ENCODE measurements around the gene RAB26. TPM values are rescaled to one million over a fixed set of nuclear protein-coding genes. Genes with fewer than 3 reads are reported as not detected.

The RAB26 gene
- polyA plus RNA-seq, 4 donors, result 11.9 to 31.9 (median 23.7) TPM

- FAIRE-seq (no peak), DNase-seq (no peak)
- no peaks in the 10 kb centered on the region for H3K9me3 ChIP-seq (ENCODE audit: control insufficient read depth in 2 of 2, insufficient read depth in 1 of 2, low read depth in 1 of 2, low read length in 1 of 2)
- H3K27me3 ChIP-seq (ENCODE audit: control insufficient read depth in 3 of 3, insufficient read depth in 3 of 3, low read length in 3 of 3), result no peaks in the 10 kb centered on the region
- peaks cover 2 to 24% (median 9%) of the 10 kb centered on the region in 3 donors for H3K36me3 ChIP-seq (ENCODE audit: control insufficient read depth in 3 of 3, insufficient read depth in 2 of 3, low read depth in 1 of 3, low read length in 3 of 3)
- H3K4me3 ChIP-seq (ENCODE audit: low read depth in 1 of 3, low read length in 3 of 3), result no peak overlapping the region
- H3K4me1 ChIP-seq (ENCODE audit: control insufficient read depth in 3 of 3, insufficient read depth in 2 of 3, low read depth in 1 of 3, low read length in 2 of 3), result no peaks in the 10 kb centered on the region
- 95 to 96% (median 95%) methylated on average over 33 to 43 of the region's 43 CpGs for WGBS, 3 donors
- H3K27ac ChIP-seq (ENCODE audit: low read depth in 1 of 3, low read length in 2 of 3), result no peak overlapping the region
Measured at GRCh38 chr16:2180461-2180860, 32.0 kb downstream of the RAB26 start.

DNA sequence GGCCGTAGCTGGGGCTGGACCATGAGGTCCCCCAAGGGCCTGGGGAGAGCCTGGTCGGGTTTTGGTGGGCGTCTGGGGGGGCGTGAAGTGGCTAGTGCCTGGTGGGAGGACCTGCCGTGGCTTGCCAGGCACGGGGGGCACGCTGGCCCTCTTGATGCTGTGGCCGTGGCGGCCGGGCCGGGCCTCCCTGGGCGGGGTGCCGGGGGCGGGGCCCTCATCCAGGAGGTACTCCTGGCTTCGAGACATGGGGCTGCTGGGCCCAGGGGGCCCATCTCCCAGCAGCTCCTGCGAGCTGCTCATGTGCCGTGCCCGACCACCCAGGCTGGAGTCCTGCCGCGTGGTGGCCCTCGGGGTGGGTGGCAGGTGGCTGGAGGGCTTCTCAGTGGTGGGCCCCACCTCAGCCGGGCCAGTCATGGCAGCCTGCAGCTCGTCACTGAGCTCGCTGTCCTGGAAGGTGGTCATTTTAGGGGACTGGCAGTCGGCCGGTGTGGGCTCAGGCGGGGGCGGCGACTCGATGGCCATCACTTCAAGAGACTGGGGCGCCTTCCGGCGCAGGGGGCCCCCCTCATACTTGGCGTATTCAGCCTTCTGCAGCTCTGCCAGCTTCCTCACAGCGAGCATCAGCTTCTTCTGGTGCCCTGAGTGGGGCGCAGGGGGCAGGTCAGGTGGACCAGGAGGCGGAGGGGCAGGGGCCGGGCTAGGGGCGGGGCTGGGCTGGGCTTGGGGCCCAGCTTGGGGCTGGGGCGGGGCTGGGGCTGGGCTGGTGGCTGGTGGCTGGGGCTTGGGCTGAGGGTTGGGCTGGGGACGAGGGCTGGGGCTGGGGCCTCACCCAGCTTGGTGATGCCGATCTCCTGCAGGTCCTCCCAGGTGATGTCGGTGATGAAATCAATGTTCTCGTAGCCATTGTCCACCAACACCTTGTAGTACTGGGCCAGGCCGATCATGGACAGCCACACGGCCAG, 32.8 kb downstream of the RAB26 start:
- H3K9me3 ChIP-seq (ENCODE audit: control insufficient read depth in 2 of 2, insufficient read depth in 1 of 2, low read depth in 1 of 2, low read length in 1 of 2), result no peaks in the 10 kb centered on the region
- peaks cover 2 to 16% (median 6%) of the 10 kb centered on the region in 3 donors for H3K36me3 ChIP-seq (ENCODE audit: control insufficient read depth in 3 of 3, insufficient read depth in 2 of 3, low read depth in 1 of 3, low read length in 3 of 3)
- 71 to 81% (median 73%) methylated on average over 28 to 46 of the region's 46 CpGs for WGBS, 3 donors
- FAIRE-seq, result no peak
- H3K4me1 ChIP-seq (ENCODE audit: control insufficient read depth in 3 of 3, insufficient read depth in 2 of 3, low read depth in 1 of 3, low read length in 2 of 3), result no peaks in the 10 kb centered on the region
- no peaks in the 10 kb centered on the region for H3K27me3 ChIP-seq (ENCODE audit: control insufficient read depth in 3 of 3, insufficient read depth in 3 of 3, low read length in 3 of 3)
- no peak for DNase-seq
- no peak overlapping the region for H3K4me3 ChIP-seq (ENCODE audit: low read depth in 1 of 3, low read length in 3 of 3)
- no peak overlapping the region for H3K27ac ChIP-seq (ENCODE audit: low read depth in 1 of 3, low read length in 2 of 3)

GRCh38 chr16:2181952-2182351, 33.5 kb downstream of the RAB26 start:
- DNase-seq, result no peak
- no peak overlapping the region for H3K4me3 ChIP-seq (ENCODE audit: low read depth in 1 of 3, low read length in 3 of 3)
- peaks cover 0 to 10% (median 2%) of the 10 kb centered on the region in 3 donors for H3K36me3 ChIP-seq (ENCODE audit: control insufficient read depth in 3 of 3, insufficient read depth in 2 of 3, low read depth in 1 of 3, low read length in 3 of 3)
- H3K4me1 ChIP-seq (ENCODE audit: control insufficient read depth in 3 of 3, insufficient read depth in 2 of 3, low read depth in 1 of 3, low read length in 2 of 3), result no peaks in the 10 kb centered on the region
- H3K27me3 ChIP-seq (ENCODE audit: control insufficient read depth in 3 of 3, insufficient read depth in 3 of 3, low read length in 3 of 3), result no peaks in the 10 kb centered on the region
- no peak overlapping the region for H3K27ac ChIP-seq (ENCODE audit: low read depth in 1 of 3, low read length in 2 of 3)
- FAIRE-seq, result no peak
- 78 to 91% (median 88%) methylated on average over 20 of the region's 20 CpGs for WGBS, 3 donors
- no peaks in the 10 kb centered on the region for H3K9me3 ChIP-seq (ENCODE audit: control insufficient read depth in 2 of 2, insufficient read depth in 1 of 2, low read depth in 1 of 2, low read length in 1 of 2)

DNA sequence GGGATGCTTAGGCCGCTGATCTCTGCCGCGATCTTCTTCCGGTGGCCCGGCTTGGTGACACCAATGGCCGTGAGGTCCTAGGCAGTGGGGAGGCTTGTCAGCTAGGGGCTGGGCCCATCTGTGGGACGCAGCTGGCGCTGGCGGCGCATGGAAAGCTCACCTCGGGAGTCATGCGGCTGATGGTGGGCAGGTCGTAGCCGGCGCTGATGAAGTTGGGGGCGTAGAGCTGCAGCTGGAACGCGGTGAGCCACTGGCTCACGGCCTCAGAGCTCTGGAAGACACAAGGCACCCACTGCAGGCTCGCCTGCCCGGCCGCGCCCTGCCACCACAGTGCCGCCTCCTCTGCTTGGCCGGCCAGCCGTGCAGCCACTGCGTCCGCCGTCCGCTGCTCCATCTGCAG, 35.2 kb downstream of the RAB26 start:
- WGBS, 3 donors, result 89 to 91% (median 90%) methylated on average over 22 to 30 of the region's 30 CpGs
- no peak overlapping the region for H3K27ac ChIP-seq (ENCODE audit: low read depth in 1 of 3, low read length in 2 of 3)
- no peak overlapping the region for H3K4me3 ChIP-seq (ENCODE audit: low read depth in 1 of 3, low read length in 3 of 3)
- no peaks in the 10 kb centered on the region for H3K27me3 ChIP-seq (ENCODE audit: control insufficient read depth in 3 of 3, insufficient read depth in 3 of 3, low read length in 3 of 3)
- no peaks in the 10 kb centered on the region for H3K9me3 ChIP-seq (ENCODE audit: control insufficient read depth in 2 of 2, insufficient read depth in 1 of 2, low read depth in 1 of 2, low read length in 1 of 2)
- H3K36me3 ChIP-seq (ENCODE audit: control insufficient read depth in 3 of 3, insufficient read depth in 2 of 3, low read depth in 1 of 3, low read length in 3 of 3), result no peaks in the 10 kb centered on the region
- H3K4me1 ChIP-seq (ENCODE audit: control insufficient read depth in 3 of 3, insufficient read depth in 2 of 3, low read depth in 1 of 3, low read length in 2 of 3), result no peaks in the 10 kb centered on the region
- no peak for DNase-seq
- no peak for FAIRE-seq

DNA sequence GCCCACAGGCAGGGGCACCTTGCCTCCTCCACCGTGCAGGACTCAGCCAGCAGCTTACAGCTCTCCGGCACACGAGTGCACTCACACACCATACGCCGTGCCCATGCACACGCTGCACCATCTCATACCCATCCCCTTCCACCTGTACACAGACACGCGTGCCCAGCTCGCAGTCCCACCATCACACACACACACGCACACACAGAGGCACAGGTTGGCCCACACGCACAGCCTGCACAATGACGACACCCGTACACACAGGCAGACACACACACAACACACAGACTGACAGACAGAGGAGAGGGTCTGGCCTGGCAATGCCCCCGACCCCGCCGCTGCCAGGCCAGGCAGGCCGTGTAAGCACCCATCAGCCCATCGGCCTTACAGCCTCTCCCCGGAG, 35.9 kb downstream of the RAB26 start:
- DNase-seq (no peak), FAIRE-seq (no peak)
- WGBS, 3 donors, result 51 to 86% (median 61%) methylated on average over 17 to 19 of the region's 19 CpGs
- no peak overlapping the region for H3K4me3 ChIP-seq (ENCODE audit: low read depth in 1 of 3, low read length in 3 of 3)
- H3K27me3 ChIP-seq (ENCODE audit: control insufficient read depth in 3 of 3, insufficient read depth in 3 of 3, low read length in 3 of 3), result no peaks in the 10 kb centered on the region
- no peaks in the 10 kb centered on the region for H3K4me1 ChIP-seq (ENCODE audit: control insufficient read depth in 3 of 3, insufficient read depth in 2 of 3, low read depth in 1 of 3, low read length in 2 of 3)
- no peaks in the 10 kb centered on the region for H3K9me3 ChIP-seq (ENCODE audit: control insufficient read depth in 2 of 2, insufficient read depth in 1 of 2, low read depth in 1 of 2, low read length in 1 of 2)
- H3K36me3 ChIP-seq (ENCODE audit: control insufficient read depth in 3 of 3, insufficient read depth in 2 of 3, low read depth in 1 of 3, low read length in 3 of 3), result no peaks in the 10 kb centered on the region
- no peak overlapping the region for H3K27ac ChIP-seq (ENCODE audit: low read depth in 1 of 3, low read length in 2 of 3)

DNA sequence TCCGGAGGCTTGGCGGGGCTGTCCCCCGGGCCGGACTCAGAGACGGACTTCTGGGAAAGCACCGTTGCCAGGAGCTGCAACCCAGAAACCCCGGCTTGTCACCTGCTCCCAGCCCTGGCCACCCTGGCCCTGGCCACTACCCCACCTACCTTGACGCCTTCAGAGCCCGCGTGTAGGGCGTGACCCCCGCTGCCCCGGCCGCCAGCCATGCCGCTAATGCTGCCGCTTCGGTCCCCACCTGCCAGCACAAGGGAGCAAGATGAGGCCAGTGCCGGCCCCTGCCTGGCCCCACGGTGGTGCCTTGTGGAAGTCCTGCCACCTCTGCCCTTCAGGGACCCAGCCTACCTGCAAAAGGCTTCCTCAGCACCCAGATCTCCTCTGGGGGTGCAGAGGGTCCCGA, 36.5 kb downstream of the RAB26 start:
- DNase-seq (no peak), FAIRE-seq (no peak)
- Histone ChIP-seq H3K9me3 (ENCODE audit: control insufficient read depth in 2 of 2, insufficient read depth in 1 of 2, low read depth in 1 of 2, low read length in 1 of 2) (no peaks in the 10 kb centered on the region), H3K4me1 (ENCODE audit: control insufficient read depth in 3 of 3, insufficient read depth in 2 of 3, low read depth in 1 of 3, low read length in 2 of 3) (no peaks in the 10 kb centered on the region), H3K27me3 (ENCODE audit: control insufficient read depth in 3 of 3, insufficient read depth in 3 of 3, low read length in 3 of 3) (no peaks in the 10 kb centered on the region), H3K27ac (ENCODE audit: low read depth in 1 of 3, low read length in 2 of 3) (no peak overlapping the region), H3K4me3 (ENCODE audit: low read depth in 1 of 3, low read length in 3 of 3) (no peak overlapping the region), H3K36me3 (ENCODE audit: control insufficient read depth in 3 of 3, insufficient read depth in 2 of 3, low read depth in 1 of 3, low read length in 3 of 3) (no peaks in the 10 kb centered on the region)
- WGBS, 3 donors, result 31 to 78% (median 57%) methylated on average over 17 to 20 of the region's 20 CpGs

DNA sequence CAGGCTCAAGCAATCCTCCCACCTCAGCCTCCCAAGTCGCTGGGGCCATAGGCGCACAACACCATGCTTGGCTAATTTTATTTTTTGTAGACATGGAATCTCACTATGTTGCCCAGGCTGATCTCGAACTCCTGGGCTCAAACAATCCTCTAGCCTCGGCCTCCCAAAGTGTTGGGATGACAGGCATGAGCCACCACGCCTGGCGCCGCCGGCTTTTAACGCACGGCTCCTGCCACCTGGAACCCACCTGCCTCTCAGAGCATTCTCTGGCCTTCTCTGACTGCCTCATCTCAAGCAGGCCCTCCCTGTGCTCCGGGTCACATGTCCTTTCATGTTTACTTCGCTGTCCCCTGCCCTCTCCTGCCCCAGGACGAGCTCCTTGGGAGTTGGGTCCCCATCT, 37.6 kb downstream of the RAB26 start:
- Histone ChIP-seq H3K9me3 (ENCODE audit: control insufficient read depth in 2 of 2, insufficient read depth in 1 of 2, low read depth in 1 of 2, low read length in 1 of 2) (no peaks in the 10 kb centered on the region), H3K27ac (ENCODE audit: low read depth in 1 of 3, low read length in 2 of 3) (no peak overlapping the region), H3K4me3 (ENCODE audit: low read depth in 1 of 3, low read length in 3 of 3) (no peak overlapping the region), H3K36me3 (ENCODE audit: control insufficient read depth in 3 of 3, insufficient read depth in 2 of 3, low read depth in 1 of 3, low read length in 3 of 3) (no peaks in the 10 kb centered on the region), H3K4me1 (ENCODE audit: control insufficient read depth in 3 of 3, insufficient read depth in 2 of 3, low read depth in 1 of 3, low read length in 2 of 3) (no peaks in the 10 kb centered on the region), H3K27me3 (ENCODE audit: control insufficient read depth in 3 of 3, insufficient read depth in 3 of 3, low read length in 3 of 3) (no peaks in the 10 kb centered on the region)
- 81 to 88% (median 83%) methylated on average over 13 of the region's 13 CpGs for WGBS, 3 donors
- DNase-seq (no peak), FAIRE-seq (no peak)

- H3K27me3 ChIP-seq (ENCODE audit: control insufficient read depth in 3 of 3, insufficient read depth in 3 of 3, low read length in 3 of 3), result no peaks in the 10 kb centered on the region
- no peaks in the 10 kb centered on the region for H3K36me3 ChIP-seq (ENCODE audit: control insufficient read depth in 3 of 3, insufficient read depth in 2 of 3, low read depth in 1 of 3, low read length in 3 of 3)
- no peak for DNase-seq
- no peak overlapping the region for H3K4me3 ChIP-seq (ENCODE audit: low read depth in 1 of 3, low read length in 3 of 3)
- H3K27ac ChIP-seq (ENCODE audit: low read depth in 1 of 3, low read length in 2 of 3), result no peak overlapping the region
- 84 to 88% (median 87%) methylated on average over 19 to 20 of the region's 20 CpGs for WGBS, 3 donors
- no peaks in the 10 kb centered on the region for H3K4me1 ChIP-seq (ENCODE audit: control insufficient read depth in 3 of 3, insufficient read depth in 2 of 3, low read depth in 1 of 3, low read length in 2 of 3)
- no peaks in the 10 kb centered on the region for H3K9me3 ChIP-seq (ENCODE audit: control insufficient read depth in 2 of 2, insufficient read depth in 1 of 2, low read depth in 1 of 2, low read length in 1 of 2)
- FAIRE-seq, result no peak
Measured at GRCh38 chr16:2186505-2186904, 38.1 kb downstream of the RAB26 start.
